Measurements from ENCODE around the gene ZNF787.
"Not testable (repeated sequence)": the region's sequence is repeated elsewhere in the genome, so short reads cannot be mapped to it uniquely, and the experiment has no call there.

Gene ZNF787

DNA sequence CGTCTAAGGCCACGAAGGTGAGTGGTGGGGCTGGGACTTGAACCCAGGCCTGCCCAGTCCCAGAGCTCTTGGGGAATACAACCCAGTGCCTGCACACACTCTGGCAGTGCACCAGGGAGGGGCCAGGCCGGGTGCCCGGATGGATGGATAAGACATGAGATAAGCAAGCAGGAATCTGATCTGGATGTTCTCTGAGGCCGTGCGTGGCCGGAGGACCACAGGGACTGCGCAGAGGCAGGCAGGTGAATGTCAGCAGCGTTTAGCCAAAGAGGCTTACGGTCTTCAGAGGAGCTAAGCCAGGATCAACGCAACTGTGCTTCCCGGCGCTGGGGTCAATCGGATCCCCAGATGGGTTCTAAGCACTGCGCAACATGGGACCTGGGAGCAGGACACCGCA is 1.5 kb downstream of the ZNF787 start:
- no peak for DNase-seq

DNA sequence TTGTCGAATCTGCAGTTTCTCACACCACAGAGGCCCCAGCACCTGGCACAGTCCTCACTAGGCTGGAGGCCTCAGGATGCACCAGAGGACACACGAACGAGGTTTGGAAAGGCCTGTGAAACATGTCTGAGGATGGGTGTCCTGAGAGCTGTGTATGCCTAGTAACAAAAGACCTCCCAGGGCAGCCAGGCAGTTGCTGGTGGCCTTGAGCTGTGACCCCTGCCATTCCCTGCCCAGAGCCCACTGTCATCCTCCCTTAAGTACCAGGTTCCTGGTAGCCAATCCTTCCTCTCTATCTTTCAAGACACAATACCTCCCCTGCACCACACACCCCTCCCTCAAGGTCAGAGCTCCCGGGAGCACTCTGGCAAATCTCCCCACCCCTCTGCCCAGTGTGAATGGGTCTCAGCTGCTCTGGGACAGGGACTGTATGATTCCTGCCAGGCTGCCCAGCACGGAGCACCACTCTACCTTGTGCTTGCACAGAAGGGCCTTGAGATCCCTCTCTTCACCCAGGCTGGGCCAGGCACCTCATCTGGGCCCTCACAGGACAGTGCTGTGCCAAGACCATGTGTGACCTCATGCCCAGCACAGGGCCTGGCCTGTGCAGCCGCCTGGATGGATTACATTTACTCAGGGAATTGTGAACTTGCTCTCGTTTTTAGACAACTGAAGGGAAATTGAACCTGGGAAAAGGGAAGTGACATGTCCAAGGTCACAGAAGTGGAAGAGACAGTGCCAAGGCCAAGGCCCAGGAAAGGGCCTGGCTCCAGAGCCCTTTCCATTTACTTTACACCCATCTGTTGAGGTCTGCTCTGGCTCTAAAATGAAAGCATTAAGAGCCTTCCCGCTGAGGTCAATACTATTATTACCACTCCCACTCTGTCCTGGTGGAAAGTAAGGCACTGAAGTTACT is 2.2 kb downstream of the ZNF787 start:
- DNase-seq = no peak

DNA sequence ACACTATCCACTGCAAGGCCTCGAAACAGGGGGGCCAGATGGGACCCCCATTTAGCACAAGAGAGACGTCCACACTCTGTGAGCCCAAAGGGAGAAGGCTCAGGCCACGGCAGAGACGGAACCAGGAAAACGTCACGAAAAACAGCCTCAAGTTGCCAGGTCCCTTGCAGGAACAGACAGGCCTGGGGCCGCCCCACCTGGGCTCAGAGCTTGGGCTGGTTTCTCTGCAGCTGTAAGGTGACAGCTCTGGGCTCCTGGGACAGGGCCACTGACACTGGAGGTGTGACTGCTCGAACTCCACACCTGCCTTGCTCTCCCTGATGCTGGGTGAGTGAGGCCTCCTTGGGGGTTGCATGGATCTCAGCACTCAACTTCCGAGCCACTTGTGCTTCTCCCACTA is 3.2 kb downstream of the ZNF787 start:
- DNase-seq = no peak

DNA sequence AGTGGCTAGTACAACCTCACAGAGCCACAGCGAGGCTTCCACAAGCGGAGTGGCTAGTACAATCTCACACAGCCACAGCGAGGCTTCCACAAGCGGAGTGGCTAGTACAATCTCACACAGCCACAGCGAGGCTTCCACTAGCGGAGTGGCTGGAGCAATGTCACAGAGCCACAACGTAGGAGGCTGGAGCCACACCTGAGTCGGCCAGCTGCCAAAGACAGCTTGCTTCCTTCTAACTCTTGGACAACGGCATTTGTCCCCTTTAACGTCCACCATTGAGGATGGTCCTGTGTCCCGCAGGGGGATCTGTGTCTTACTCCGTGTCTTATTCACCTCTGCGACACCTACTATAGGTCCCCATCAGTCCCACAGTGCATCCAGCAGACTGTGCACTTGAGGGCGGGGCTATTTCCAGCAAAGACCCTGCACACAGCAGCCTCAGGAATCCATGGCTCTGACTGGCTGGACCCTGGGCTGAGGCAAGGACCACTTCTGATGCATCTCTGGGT is 3.7 kb downstream of the ZNF787 start:
- DNase-seq = no peak

DNA sequence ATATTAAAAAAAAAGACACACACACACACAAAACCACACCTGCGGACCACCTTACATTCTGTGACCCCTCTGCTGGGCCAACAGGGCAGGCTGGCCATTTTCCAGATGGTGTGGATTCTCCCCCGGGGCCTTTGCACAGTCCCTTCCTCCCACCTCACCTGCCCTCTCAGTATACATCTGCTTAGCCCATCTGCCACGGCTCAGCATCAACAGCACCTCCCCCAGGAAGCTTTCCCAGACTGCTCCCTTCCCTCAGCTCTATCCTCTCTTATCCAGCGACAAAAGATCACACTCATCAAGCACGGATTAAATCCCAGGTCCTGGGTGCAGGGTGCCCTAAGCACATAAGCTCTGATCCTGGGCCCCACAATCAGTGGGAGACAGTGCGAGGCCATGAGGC is 4.5 kb downstream of the ZNF787 start:
- DNase-seq = no peak

DNA sequence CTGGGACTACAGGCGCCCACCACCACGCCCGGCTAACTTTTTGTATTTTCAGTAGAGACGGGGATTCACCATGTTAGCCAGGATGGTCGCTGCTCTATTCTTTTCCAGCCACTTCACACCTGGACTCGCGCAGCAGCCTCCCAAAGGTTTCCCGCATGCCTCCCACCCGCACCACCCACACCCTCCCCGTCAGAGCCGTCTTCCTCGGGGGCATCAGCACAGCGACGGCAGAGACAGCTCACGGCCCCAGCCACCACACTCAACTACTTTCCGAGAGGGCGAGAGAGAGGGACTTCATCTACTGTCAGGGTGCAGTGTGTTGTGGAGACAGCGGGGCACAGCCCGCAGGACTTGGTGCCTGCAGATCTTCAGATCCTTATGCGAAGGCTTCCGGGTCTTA is 5.6 kb downstream of the ZNF787 start:
- DNase-seq = no peak

DNA sequence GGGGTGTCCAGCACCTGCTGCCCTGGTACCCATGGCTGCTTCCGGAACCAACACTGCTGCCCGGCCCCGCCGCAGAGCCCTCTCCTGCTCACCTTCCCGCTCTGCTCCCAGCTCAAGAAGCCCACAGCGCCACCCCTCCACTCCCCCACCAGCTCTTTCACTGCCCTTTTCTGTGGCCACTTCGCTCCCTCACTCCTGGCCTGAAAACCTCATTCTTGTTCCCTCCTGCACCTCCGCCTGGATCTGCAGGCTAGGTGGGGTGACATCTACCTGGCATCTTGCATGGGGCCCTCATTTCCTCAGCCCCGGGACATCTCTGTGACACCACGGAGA is 6.4 kb downstream of the ZNF787 start:
- no peak for DNase-seq

DNA sequence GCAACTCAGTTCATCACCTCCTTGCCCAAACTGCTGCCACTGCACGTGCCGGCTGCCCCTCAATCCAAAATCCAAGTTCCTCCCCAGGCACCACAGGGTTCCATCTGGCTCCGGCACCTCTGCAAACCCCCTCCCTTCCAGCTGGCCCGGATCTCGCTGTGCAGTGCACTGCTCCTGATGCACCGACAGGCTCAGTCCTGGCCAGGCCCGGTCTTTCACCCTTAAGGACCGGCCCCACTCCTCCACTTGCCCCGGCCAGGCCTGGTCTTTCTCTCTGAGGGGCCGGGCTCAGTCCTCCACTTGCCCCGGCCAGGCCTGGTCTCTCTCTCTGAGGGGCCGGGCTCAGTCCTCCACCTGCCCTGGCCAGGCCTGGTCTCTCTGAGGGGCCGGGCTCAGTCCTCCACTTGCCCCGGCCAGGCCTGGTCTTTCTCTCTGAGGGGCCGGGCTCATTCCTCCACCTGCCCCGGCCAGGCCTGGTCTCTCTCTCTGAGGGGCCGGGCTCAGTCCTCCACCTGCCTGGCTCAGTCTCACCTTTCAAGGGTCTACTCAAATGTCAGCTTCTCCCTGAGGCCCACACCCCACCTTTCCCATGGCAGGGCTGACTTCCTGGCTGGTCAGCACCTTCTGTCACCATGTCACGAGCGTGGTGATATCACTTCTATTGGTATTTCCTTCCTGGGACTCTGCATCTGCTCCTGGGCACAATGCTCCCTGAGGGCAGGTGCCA is 6.9 kb downstream of the ZNF787 start:
- no peak for DNase-seq

DNA sequence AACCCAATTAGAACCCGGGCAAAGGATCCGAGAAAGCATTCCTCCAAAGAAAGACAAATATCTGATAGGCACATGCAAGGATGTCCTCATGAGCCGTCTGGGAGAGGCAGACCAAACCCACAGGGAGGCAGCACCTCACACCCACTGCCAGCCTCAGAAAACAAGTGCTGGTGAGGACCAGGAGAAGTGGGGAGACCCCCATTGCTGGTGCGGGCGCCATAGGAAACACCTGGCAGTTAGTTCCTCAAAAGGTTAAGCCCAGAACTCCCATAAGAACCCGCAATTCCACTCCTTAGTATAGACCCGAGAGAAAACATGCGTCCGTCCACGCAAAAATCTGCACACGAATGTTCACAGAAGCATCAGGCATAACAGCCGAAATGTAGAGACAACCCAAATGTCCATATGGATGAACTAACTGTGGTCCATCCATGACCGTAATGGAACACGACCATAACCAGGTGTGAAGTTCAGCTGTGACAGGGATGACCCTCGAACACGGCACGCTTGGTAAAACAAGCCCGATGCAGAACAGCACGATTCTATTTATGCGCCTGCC is 7.9 kb downstream of the ZNF787 start:
- DNase-seq = no peak

DNA sequence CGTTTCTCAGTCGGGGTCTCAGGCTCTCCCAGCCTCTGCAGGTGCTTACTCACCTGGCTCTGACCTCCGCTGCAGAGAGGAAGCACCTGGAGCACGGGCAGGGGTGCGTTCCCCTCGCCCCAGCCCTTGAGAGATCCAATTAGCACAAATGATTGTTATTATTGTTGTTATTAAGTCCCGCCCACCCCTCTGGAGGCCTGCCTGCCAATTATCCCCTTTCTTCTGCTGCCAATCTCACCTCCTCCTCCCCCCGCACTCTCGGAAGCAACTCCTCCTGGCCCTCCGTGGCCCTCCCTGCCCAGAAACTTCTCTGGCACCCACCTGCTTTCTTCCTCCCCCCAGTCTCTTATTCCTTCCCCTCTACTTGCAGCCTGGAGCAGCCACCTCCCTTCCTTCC is 8.8 kb downstream of the ZNF787 start:
- no peak for DNase-seq

DNA sequence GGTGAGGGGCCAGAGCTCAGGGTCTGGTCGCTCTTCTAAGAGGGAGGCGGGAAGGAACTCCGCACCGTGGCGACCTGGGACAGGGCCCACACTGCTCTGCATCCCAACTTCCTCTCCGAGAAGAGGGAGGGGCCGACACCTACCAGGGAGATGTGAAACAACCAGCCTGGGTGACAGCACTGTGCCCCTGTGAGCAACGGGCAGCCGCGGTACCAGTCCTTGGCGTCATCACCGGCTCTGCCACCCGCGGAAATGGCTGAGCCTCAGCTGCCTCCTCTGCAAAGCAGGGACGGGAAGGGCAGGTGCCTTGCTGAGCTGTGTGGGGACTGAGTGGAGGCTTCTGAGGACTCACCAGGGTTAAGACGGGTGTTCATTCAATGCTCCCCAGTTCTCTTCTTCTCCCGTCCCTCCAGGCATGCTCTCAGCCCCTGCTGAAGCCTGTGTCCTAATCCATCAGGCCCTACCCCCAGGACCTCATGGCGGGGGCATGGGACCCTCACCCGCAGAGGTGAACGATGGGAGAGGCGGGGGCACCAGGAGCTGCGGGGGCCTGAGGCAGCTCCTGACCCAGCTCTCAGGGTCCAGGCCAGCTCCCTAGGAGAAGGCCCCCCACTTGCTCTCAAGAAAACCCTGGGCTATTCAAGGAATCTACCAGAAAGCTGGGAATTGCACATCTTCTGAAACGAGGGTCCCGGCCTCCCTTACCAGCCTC is 9.3 kb downstream of the ZNF787 start:
- peak in 3 of 4 experiments; percentile 14 to 51 (median 14) for DNase-seq

DNA sequence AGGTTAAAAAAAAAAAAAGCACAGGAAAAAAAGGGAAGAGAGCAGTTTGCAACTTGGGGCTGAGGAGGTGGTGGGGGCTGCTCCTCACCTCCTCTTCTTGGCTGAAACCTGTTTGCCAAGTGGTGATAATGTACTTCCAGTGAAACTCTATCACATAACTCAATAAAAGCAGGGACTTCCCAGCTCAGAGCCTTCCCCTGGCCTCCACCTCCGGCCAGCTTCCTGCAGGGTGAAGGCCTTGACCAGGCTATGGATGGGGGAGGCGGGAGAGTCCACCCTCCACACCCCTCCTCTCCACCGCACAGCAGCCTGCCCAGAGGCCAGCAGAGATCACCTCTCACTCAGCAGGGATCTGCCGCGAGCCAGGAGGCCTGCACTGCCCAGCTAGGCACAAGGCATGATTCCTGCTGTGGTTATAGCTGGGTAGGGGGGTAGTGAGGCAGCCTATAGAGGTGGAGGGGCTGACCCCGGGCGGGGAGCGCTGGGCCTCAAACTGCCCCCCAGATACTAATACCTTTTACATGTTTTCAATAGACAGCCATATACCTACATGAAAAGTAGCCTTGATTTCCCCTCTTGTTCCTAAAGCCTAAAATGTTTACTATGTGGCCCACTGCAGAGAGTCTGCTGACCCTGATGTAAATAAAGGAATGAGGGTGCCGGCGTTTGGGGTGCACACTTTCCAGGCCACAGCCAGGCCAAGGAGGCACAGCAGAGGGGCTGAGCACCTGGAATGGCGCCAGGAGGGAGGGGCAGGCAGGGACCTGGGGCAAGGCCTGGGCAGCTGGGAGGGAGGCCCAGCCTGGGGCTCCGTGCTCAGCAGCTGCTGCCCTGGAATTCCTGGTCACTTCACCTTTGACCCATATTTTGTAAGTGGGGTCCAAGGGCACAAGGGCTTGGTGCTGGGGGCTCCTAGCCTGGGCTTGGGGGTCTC is 10.3 kb downstream of the ZNF787 start:
- no peak for DNase-seq

DNA sequence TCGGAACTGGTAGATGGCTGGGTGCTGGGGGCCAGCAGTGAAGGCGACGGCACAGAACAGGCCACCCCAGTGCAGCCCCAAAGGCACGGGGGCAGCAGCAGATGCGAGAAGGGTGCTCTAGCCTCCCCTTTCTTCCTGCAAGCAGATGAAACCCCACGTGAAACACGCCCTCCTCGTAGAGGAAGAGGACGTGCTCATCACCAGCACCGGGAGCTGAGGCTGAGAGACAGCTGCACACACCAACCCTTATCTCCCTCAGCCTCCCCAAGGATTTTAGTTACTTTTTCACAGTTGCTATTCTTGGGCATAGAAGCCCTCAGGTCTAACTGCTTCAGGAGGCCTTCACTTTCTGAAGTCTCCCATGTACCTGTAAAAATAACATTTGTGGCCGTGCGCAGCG is 11.9 kb downstream of the ZNF787 start:
- DNase-seq = no peak

DNA sequence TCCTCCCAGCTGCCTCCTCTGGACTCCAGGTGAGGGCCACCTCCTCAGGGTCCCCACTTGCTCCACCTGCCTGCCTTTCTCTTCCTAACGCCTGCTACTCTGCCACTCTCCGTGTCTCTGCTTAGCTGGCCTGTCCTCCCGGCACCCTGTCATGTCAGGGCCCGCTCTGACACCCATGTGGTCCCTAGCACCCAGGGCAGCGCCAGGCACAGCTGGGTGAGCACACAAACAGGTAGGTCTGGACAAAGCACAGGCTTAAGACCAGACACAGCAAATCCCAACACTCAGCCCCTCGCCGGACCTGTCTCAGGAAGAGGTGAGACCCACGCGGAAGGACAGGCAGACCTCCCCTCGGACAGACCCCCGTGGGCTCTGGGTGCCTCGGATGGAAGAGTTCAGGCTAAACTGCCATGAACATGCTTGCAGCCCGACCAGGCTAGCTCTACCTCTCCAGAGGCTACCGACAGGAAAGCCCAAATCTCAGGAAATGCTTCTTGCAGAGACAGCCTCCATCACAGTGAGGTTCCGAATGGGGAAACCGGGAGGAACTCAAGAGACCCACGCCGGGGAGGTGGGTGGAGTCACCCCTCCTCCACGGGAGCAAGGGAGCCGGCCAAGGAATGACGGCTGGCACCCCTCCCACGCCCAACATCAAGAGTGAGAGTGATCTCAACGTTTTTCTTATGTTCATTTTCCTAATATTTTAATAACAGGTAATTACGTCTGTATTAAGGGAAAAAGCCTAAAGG is 12.5 kb downstream of the ZNF787 start:
- no peak for DNase-seq

DNA sequence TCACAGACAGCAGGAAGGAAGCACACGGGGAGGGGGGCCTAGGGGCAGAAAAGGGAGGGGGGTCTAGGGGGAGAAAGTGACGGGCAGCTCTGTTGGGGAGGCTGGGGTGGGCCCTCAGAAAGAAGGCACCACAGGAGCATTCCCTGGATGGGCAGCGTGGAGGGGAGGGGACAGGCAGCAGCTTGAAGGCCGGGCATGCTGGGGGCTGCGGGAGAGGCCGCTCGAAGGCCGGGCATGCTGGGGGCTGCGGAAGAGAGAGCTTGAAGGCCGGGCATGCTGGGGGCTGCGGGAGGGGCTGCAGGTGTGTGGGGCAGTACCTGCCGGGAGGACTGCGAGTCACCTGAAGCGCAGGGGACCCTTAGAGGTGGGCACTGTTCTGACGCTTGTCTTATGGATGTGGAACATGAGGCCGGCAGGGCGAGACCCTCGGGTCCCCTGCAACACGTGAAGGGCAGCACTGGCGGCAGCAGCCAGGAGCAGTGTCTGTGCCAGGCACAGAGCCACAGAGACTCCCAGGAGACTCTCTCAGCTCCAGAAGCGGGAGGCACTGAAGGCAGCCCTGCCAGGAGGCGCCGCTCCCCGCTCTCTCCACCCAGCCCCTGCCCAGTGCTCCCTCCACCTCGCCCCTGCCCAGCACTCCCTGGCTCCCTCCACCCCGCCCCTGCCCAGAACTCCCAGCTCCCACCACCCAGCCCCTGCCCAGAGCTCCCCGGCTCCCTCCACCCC is 13.3 kb downstream of the ZNF787 start:
- DNase-seq = no peak

DNA sequence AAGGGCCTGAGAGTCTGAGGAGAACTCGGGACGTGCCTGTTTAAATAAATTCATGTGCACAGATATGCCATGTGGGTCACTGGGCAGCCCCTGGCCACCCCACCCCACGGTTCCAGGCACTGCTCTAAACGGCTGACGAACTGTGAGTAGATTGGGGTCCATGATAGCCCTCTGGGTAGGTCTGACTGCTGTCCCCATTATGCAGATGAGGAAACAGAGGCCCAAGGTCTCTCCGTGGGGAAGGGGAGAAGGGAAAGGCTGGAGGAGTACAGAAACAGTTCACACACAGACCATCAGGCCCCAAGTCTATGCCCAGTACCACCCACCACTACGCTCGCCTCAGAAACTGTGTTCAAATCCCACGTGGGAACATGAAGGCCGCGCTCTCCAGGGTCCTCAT is 14.1 kb downstream of the ZNF787 start:
- no peak for DNase-seq

DNA sequence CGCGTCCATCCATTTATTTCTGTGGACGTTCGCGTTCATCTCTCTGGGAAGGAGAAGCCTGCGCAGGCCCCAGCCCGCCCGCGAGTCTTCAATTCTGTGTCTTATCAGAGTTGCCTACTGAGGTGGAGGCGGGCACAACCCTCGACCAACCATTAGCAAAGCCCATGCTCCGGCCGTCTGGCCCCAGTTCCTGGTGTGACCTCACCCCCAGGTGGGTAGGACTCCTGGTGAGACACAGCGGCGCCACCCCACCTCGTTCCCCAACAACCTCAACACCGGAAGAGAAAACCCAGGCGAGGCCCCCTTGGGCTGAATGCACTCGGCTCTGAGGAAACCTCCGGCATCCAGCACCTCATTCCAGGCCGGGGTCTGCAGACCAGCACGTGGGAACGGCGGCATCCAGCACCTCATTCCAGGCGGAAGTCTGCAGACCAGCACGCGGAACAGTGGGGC is 14.7 kb downstream of the ZNF787 start:
- no peak for DNase-seq

DNA sequence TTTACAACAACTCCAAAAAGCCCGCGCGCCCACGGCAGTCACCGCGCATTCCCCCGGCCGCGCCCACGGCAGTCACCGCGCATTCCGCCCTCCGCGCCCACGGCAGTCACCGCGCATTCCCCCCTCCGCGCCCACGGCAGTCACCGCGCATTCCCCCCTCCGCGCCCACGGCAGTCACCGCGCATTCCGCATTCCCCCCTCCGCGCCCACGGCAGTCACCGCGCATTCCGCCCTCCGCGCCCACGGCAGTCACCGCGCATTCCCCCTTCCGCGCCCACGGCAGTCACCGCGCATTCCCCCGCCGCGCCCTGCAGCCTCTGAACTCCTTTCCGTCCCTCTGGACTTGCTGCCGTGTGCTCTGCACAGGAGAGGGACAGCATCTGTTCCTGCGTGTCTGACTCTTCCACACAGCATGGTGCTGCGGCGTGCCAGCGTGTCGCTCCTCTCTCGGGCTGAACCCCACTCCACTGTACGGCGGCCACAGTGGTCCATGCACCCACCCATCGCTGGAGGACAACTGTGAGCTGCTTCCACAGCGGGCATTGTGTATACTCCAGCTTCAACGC is 15.2 kb downstream of the ZNF787 start:
- DNase-seq = not testable (repeated sequence)

DNA sequence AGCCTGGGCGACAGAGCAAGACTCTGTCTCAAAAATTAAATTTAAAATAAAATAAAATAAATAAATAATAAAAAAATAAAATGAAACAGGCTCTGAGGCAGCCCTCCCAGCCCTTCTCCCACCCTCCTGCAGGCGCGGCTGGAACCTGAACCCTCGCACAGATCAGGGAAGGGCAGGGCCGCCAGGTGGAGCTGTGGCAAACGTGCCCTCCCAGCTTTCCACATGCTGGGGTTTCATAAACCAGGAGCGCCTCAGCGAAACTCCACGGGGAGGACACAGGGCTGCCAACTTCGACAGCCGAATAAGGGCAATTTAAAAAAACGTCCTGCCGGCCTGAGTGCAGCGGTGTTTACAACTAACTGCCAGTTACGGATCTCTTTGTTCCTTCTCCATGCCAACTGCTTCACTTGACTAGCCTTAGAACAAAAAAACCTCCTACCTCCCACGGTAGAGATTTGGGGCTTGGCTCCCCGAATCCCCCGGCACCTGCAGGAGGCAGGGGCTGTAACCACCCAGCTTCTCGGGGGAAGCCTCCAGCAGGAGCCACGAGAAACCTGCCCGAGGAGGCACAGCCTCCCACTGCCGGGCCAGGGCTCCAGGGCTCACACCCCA is 15.9 kb downstream of the ZNF787 start:
- DNase-seq = peak in 3 of 4 experiments; percentile 19 to 55 (median 28)

DNA sequence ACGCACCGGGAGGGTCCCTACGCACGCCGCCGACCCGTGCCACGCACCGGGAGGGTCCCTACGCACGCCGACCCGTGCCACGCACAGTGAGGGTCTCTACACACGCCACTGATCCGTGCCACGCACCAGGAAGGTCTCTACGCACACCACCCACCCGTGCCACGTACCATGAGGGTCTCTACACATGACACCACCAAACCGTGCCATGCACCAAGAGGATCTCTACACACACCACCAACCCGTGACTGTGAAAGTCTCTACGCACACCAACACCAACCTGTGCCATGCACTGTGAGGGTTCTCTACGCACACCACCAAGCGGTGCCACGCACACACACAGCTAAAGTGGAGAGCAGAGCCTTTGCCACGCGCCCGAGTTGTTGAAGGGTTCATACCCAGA is 16.7 kb downstream of the ZNF787 start:
- DNase-seq = no peak
